IMR-90 (cell line): Measurements from ENCODE around the gene GGNBP2. TPM values are rescaled to one million over a fixed set of nuclear protein-coding genes. Genes with fewer than 3 reads are reported as not detected.

Source experiments
- ATAC-seq: fragments of 200-7000 bp; cut with Tn5 transposase; 2 replicates; pipeline ENCODE4 v1.9.1; 2020; ENCODE audit warnings: low read depth, mild to moderate bottlenecking, moderate library complexity
- BruUV-seq: library from RNA; stranded (reverse); fragments of 400-500 nt; replicated peaks from 2 replicates; lab custom pipeline; 2021; lab: Mats Ljungman, UMichigan
- CTCF ChIA-PET: fragments of 300-600 bp; formaldehyde crosslinking; extraction: SDS; loops from one replicate; lab custom pipeline; 2021; ENCODE audit warnings: antibody characterized with exemption; lab: Yijun Ruan, JAX
- POLR2A ChIA-PET: fragments of 300-600 bp; sonication (Branson Sonifier 250); formaldehyde crosslinking; loops from one replicate; lab custom pipeline; 2022; ENCODE audit warnings: antibody characterized with exemption; ENCODE audit not compliant: unreplicated experiment; lab: Charles Lee
- DNase-seq: peaks from one replicate; pipeline ENCODE4 v3.0.0; 2013
- H2AFZ ChIP-seq: replicated peaks from 2 replicates; pipeline ENCODE3; 2013; ENCODE audit warnings: low read length, mild to moderate bottlenecking; ENCODE audit not compliant: poor library complexity
- H2AK5ac ChIP-seq: 2 replicates; pipeline ENCODE4 v1.6.1; 2013; ENCODE audit warnings: low read depth, low read length, inconsistent platforms
- H2AK9ac ChIP-seq: replicated peaks from 2 replicates; pipeline ENCODE3; 2013; ENCODE audit warnings: mild to moderate bottlenecking, low read depth, low read length, moderate library complexity; ENCODE audit not compliant: poor library complexity
- H2BK120ac ChIP-seq: 2 replicates; pipeline ENCODE4 v1.6.1; 2013; ENCODE audit warnings: low read depth, low read length, inconsistent platforms
- H2BK15ac ChIP-seq: 3 replicates; pipeline ENCODE4 v1.6.1; 2013; ENCODE audit warnings: low read depth, low read length, inconsistent platforms
- H2BK20ac ChIP-seq: 2 replicates; pipeline ENCODE4 v1.6.1; 2013; ENCODE audit warnings: low read depth, mild to moderate bottlenecking, inconsistent platforms, low read length, moderate library complexity
- H2BK5ac ChIP-seq: 2 replicates; pipeline ENCODE4 v1.6.1; 2013; ENCODE audit warnings: mild to moderate bottlenecking, low read depth, low read length, inconsistent platforms; ENCODE audit not compliant: poor library complexity, severe bottlenecking
- H3K14ac ChIP-seq: replicated peaks from 2 replicates; pipeline ENCODE4 v1.6.1; 2013; ENCODE audit warnings: low read depth, low read length, inconsistent platforms
- H3K18ac ChIP-seq: 2 replicates; pipeline ENCODE4 v1.6.1; 2013; ENCODE audit warnings: low read depth, low read length, control low read depth
- H3K23ac ChIP-seq: 2 replicates; pipeline ENCODE4 v1.6.1; 2013; ENCODE audit warnings: low read depth, low read length, inconsistent platforms
- H3K27ac ChIP-seq: 2 replicates; pipeline ENCODE4 v1.5.1; 2013; ENCODE audit warnings: mild to moderate bottlenecking, control low read depth, low read length; ENCODE audit not compliant: insufficient read depth
- H3K27me3 ChIP-seq: 2 replicates; pipeline ENCODE4 v1.6.1; 2013; ENCODE audit warnings: low read length; ENCODE audit not compliant: control insufficient read depth, insufficient read depth
- H3K36me3 ChIP-seq: 2 replicates; pipeline ENCODE4 v1.6.1; 2013; ENCODE audit warnings: low read length, mixed read lengths; ENCODE audit not compliant: control insufficient read depth, insufficient read depth
- H3K4ac ChIP-seq: 2 replicates; pipeline ENCODE4 v1.6.1; 2013; ENCODE audit warnings: low read depth, low read length, inconsistent platforms
- H3K4me1 ChIP-seq: 2 replicates; pipeline ENCODE4 v1.6.1; 2013; ENCODE audit warnings: low read length, mixed read lengths; ENCODE audit not compliant: control insufficient read depth, insufficient read depth
- H3K4me2 ChIP-seq: 2 replicates; pipeline ENCODE4 v1.6.1; 2013; ENCODE audit warnings: low read depth, mild to moderate bottlenecking, control low read depth, low read length, moderate library complexity
- H3K4me3 ChIP-seq: 2 replicates; pipeline ENCODE4 v1.5.1; 2013; ENCODE audit warnings: low read depth, mild to moderate bottlenecking, control low read depth, low read length, moderate library complexity; ENCODE audit not compliant: insufficient read depth
- H3K56ac ChIP-seq: 2 replicates; pipeline ENCODE4 v1.6.1; 2013; ENCODE audit warnings: low read length, inconsistent platforms; ENCODE audit not compliant: insufficient read depth; ENCODE audit errors: extremely low read depth
- H3K79me1 ChIP-seq, 2 experiments: 2 replicates each; pipeline ENCODE4 v1.6.1; 2013; ENCODE audit warnings: low read length in 2 of 2, inconsistent platforms in 1 of 2, low read depth in 1 of 2
- H3K9ac ChIP-seq: 2 replicates; pipeline ENCODE4 v1.6.1; 2013; ENCODE audit warnings: low read depth, low read length, control low read depth
- H3K9me1 ChIP-seq: 2 replicates; pipeline ENCODE4 v1.6.1; 2013; ENCODE audit warnings: low read length, inconsistent platforms; ENCODE audit not compliant: insufficient read depth
- H3K9me3 ChIP-seq: 2 replicates; pipeline ENCODE4 v1.6.1; 2013; ENCODE audit warnings: low read length; ENCODE audit not compliant: control insufficient read depth, insufficient read depth
- H4K20me1 ChIP-seq: 2 replicates; pipeline ENCODE4 v1.6.1; 2013; ENCODE audit warnings: low read length, inconsistent platforms; ENCODE audit not compliant: insufficient read depth
- H4K5ac ChIP-seq: 2 replicates; pipeline ENCODE4 v1.6.1; 2013; ENCODE audit warnings: mild to moderate bottlenecking, low read depth, low read length, control low read depth
- H4K8ac ChIP-seq, 2 experiments: 2 replicates each; pipeline ENCODE4 v1.6.1; 2013; ENCODE audit warnings: low read depth in 2 of 2, low read length in 2 of 2, control low read depth in 1 of 2, inconsistent platforms in 1 of 2
- H4K91ac ChIP-seq: 2 replicates; pipeline ENCODE4 v1.6.1; 2013; ENCODE audit warnings: low read depth, low read length, inconsistent platforms; ENCODE audit not compliant: insufficient read depth
- RCOR1 ChIP-seq: IDR thresholded peaks from 2 replicates; pipeline ENCODE4 v1.6.1; 2012; ENCODE audit warnings: mild to moderate bottlenecking, low read length, improper control_type of control experiment; ENCODE audit not compliant: insufficient replicate concordance
- WGBS, 2 experiments: methylation state at CpG; one replicate each; pipeline versions ENCODE4 v1.1.5 to v1.1.7; 2013; ENCODE audit warnings: missing lambda C conversion rate in 2 of 2; ENCODE audit not compliant: insufficient read length in 1 of 2; ENCODE audit errors: extremely low coverage in 2 of 2; 5-methylcytosine and 5-hydroxymethylcytosine counted together
- dilution Hi-C: fragments of 300-500 bp; cut with HindIII; formaldehyde crosslinking; loops from one replicate; pipeline ENCODE4 v1.14.3; 2018; ENCODE audit warnings: low sequenced_read_pairs; ENCODE audit not compliant: unreplicated experiment
- in situ Hi-C: fragments of 300-500 bp; cut with MboI; formaldehyde crosslinking; loops from 3 replicates; pipeline ENCODE4 v1.14.3; 2019; ENCODE audit warnings: low sequenced_read_pairs, inconsistent platforms, mixed read lengths
- intact Hi-C: fragments of 100-400 bp; cut with micrococcal nuclease; formaldehyde crosslinking; loops from 2 replicates; pipeline ENCODE4 v1.10.0; 2022
- polyA plus RNA-seq, 3 experiments: library from polyadenylated mRNA; depleted of rRNA; stranded (reverse); fragments of >200 nt; gene quantifications; 2 replicates each; pipeline ENCODE4 v1.2.3, GENCODE V29; 2012; ENCODE audit warnings: low replicate concordance in 1 of 3
- total RNA-seq: library from RNA; depleted of rRNA; stranded (reverse); fragments of >200 nt; gene quantifications from 2 replicates; pipeline ENCODE4 v1.2.3, GENCODE V29; 2012
- TF ChIP-seq, protein P1 (sequence below): fragments of 150-350 bp; IDR thresholded peaks from 2 replicates; pipeline ENCODE4 v1.6.1; 2017; ENCODE audit warnings: mild to moderate bottlenecking, antibody characterized with exemption, low read length, low read depth

The GGNBP2 gene
- total and polyA plus RNA-seq, 2 of the 4 experiments (the other 2 are of a cell fraction) = 40.7 to 56.2 TPM

DNA sequence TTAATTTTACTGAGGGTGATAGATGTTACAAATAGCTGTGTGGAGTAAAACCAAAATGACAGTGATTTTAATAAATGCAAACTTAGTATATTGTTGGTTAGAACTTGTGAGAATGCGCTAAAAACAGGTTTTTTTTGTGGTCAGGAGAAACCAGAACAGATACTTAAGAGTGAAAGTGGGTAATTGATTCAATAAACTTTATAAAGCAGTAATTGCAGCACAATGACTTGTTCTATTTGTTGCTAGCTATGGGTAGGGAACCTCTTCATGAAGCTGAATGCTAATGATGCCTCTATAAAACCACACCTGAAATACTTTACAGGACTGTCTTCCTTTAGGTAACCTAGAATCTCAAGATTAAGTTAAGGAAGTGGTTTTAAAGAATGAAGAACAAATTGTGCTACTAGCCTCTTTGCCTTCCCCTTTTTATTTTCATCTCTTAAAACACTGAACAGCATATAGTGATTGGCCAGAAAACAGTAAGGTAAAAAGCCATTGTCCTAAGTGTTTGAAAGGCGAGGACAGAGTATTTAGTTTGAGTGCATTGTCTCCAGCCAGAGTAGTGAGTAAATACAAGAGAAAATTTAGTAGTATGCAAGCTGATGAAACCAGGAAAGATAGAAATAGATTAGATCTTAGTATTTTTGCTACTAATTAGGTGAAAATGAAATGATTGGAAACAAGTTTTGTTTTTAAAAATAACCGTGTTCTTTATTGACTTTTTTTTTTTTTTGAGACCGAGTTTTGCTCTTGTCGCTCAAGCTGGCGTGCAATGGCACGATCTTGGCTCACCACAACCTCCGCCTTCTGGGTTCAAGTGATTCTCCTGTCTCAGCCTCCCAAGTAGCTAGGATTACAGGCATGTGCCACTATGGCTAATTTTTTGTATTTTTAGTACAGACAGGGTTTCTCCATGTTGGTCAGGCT is 6.0 kb downstream of the GGNBP2 start:
- H3K27me3 ChIP-seq = no peaks in the 10 kb centered on the region
- TF ChIP-seq RCOR1 = no peak
- TF ChIP-seq, protein P1, sequence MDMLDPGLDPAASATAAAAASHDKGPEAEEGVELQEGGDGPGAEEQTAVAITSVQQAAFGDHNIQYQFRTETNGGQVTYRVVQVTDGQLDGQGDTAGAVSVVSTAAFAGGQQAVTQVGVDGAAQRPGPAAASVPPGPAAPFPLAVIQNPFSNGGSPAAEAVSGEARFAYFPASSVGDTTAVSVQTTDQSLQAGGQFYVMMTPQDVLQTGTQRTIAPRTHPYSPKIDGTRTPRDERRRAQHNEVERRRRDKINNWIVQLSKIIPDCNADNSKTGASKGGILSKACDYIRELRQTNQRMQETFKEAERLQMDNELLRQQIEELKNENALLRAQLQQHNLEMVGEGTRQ = no peak
- H3K36me3 ChIP-seq = peaks cover 11% of the 10 kb centered on the region
- no peak overlapping the region for H4K91ac ChIP-seq
- peaks cover 95% of the 10 kb centered on the region for H4K20me1 ChIP-seq
- H2AK9ac ChIP-seq = no peak overlapping the region
- H2BK5ac ChIP-seq = no peak overlapping the region
- ChIA-PET POLR2A (interaction anchor here (0.6 kb wide), 1 partner anchor 65 kb away, joined by 3 read pairs; no protein-coding TSS in a partner anchor), CTCF (no interaction called here)
- H3K4ac ChIP-seq = no peak overlapping the region
- no peak overlapping the region for H3K14ac ChIP-seq
- dilution Hi-C loops (no loop called here), intact Hi-C loops (no loop called here), in situ Hi-C loops (no loop called here)
- no peaks in the 10 kb centered on the region for H3K9me3 ChIP-seq
- no peak overlapping the region for H3K9ac ChIP-seq
- H3K79me1 ChIP-seq = peaks cover 4 to 16% of the 10 kb centered on the region in 2 experiments; a peak in 3 of 4 replicates
- H2BK15ac ChIP-seq = no peak overlapping the region
- no peak for DNase-seq
- no peak overlapping the region for H4K5ac ChIP-seq
- H2AFZ ChIP-seq = no peak overlapping the region
- no peak overlapping the region for H2AK5ac ChIP-seq
- H2BK20ac ChIP-seq = no peak overlapping the region
- no peak overlapping the region for H2BK120ac ChIP-seq
- no peak overlapping the region for H3K23ac ChIP-seq
- no peaks in the 10 kb centered on the region for H3K9me1 ChIP-seq
- H3K27ac ChIP-seq = no peak overlapping the region
- H3K18ac ChIP-seq = no peak overlapping the region
- no peak for ATAC-seq
- no peak overlapping the region for H3K56ac ChIP-seq
- no peaks in the 10 kb centered on the region; the same call in 1 of the 2 replicates for H3K4me1 ChIP-seq
- H3K4me2 ChIP-seq = no peak overlapping the region
- WGBS, 2 experiments = 100% methylated on average over 1 of the region's 8 CpGs; no CpG with 5 or more reads in 1 of the 2 experiments
- BruUV-seq = no TSS peak
- no peak overlapping the region for H3K4me3 ChIP-seq
- H4K8ac ChIP-seq = no peak overlapping the region
